T-cell (primary cell): ENCODE results near the gene SLC16A12. TPM values are rescaled to one million over a fixed set of nuclear protein-coding genes. Genes with fewer than 3 reads are reported as not detected.

Experiments
- ATAC-seq, 4 experiments: fragments of 200-7000 bp in 3 of 4; fragments of 150-1000 bp in 1 of 4; cut with Tn5 transposase; replicated peaks in 1 of 4; 1 replicate in 3 of 4; 2 replicates in 1 of 4; pipeline ENCODE4 v1.10.0; 2021; ENCODE audit warnings: moderate library complexity in 3 of 4, mild to moderate bottlenecking in 2 of 4, moderate number of reproducible peaks in 1 of 4
- CTCF ChIA-PET, 2 donors: fragments of 300-600 bp; sonication (Branson Sonifier 250); formaldehyde crosslinking; loops; one replicate each; lab custom pipeline; 2022; ENCODE audit warnings: antibody characterized with exemption in 2 of 2; lab: Charles Lee
- POLR2A ChIA-PET, 2 donors: fragments of 300-600 bp; sonication (Branson Sonifier 250); formaldehyde crosslinking; loops; one replicate each; lab custom pipeline; 2022; ENCODE audit warnings: antibody characterized with exemption in 2 of 2; lab: Charles Lee
- DNase-seq, 35 experiments: peaks; one replicate each; pipeline versions ENCODE4 v3.0.0 to v3.0.0-alpha.2; 2013 to 2023
- H3K27ac ChIP-seq: one replicate; pipeline ENCODE4 v1.5.1; 2013; ENCODE audit warnings: low read length
- H3K27me3 ChIP-seq, 2 experiments: replicated peaks in 1 of 2; 1 replicate in 1 of 2; 2 replicates in 1 of 2; pipeline versions ENCODE4 v1.6.1 to v1.7.0; 2013; ENCODE audit warnings: low read length in 1 of 2, mixed read lengths in 1 of 2; ENCODE audit not compliant: control insufficient read depth in 2 of 2, insufficient read depth in 2 of 2; ENCODE audit errors: extremely low read depth in 1 of 2
- H3K36me3 ChIP-seq, 2 donors: 1 replicate in 1 of 2; 2 replicates in 1 of 2; pipeline versions ENCODE4 v1.6.1 to v1.7.0; 2013; ENCODE audit warnings: low read length in 1 of 2; ENCODE audit not compliant: control insufficient read depth in 2 of 2, insufficient read depth in 1 of 2; ENCODE audit errors: extremely low read depth in 1 of 2
- H3K4me1 ChIP-seq, 2 experiments: 1 replicate in 1 of 2; 2 replicates in 1 of 2; pipeline versions ENCODE4 v1.6.1 to v1.7.0; 2013; ENCODE audit warnings: low read length in 2 of 2, mixed read lengths in 1 of 2; ENCODE audit not compliant: insufficient read depth in 2 of 2, control insufficient read depth in 1 of 2; ENCODE audit errors: extremely low read depth in 1 of 2
- H3K4me3 ChIP-seq, 2 donors: 1 replicate in 1 of 2; 2 replicates in 1 of 2; pipeline versions ENCODE4 v1.5.1 to v1.7.0; 2013; ENCODE audit warnings: mild to moderate bottlenecking in 2 of 2, low read length in 1 of 2, moderate library complexity in 1 of 2; ENCODE audit not compliant: control insufficient read depth in 1 of 2; ENCODE audit errors: extremely low read depth in 1 of 2
- H3K9me3 ChIP-seq: 2 replicates; pipeline ENCODE4 v1.7.0; 2013
- H3K27ac Mint-ChIP-seq, 2 donors: one replicate each; pipeline ENCODE4 v1.8.0; 2020 to 2021; ENCODE audit warnings: mild to moderate bottlenecking in 2 of 2, mixed read lengths in 2 of 2
- H3K27me3 Mint-ChIP-seq, 2 donors: one replicate each; pipeline ENCODE4 v1.8.0; 2021 to 2022; ENCODE audit warnings: mixed read lengths in 2 of 2
- H3K36me3 Mint-ChIP-seq: one replicate; pipeline ENCODE4 v1.8.0; 2021; ENCODE audit warnings: mixed read lengths
- H3K4me1 Mint-ChIP-seq, 3 donors: one replicate each; pipeline ENCODE4 v1.8.0; 2020 to 2022; ENCODE audit warnings: mixed read lengths in 3 of 3, mild to moderate bottlenecking in 1 of 3
- H3K4me3 Mint-ChIP-seq, 3 donors: one replicate each; pipeline ENCODE4 v1.8.0; 2020 to 2022; ENCODE audit warnings: mild to moderate bottlenecking in 3 of 3, mixed read lengths in 3 of 3, moderate library complexity in 3 of 3
- H3K9me3 Mint-ChIP-seq, 3 donors: one replicate each; pipeline ENCODE4 v1.8.0; 2020 to 2022; ENCODE audit warnings: mixed read lengths in 3 of 3
- WGBS: methylation state at CpG from one replicate; pipeline ENCODE4 v1.1.5; 2013; ENCODE audit warnings: missing lambda C conversion rate; ENCODE audit not compliant: insufficient coverage; 5-methylcytosine and 5-hydroxymethylcytosine counted together
- total RNA-seq, 35 experiments: library from RNA in 6 of 35; stranded (reverse) in 6 of 35; fragments of 120-200 nt in 1 of 35; gene quantifications; one replicate each; pipeline versions ENCODE4 v1.2.1 to v1.2.4 and lab custom pipeline; 2013 to 2026

Gene SLC16A12
- total RNA-seq, 5 donors from 2014 or later (not counting 1 experiment from before 2014, with no cell fraction given): not detected

- no peak overlapping the region for H3K27ac Mint-ChIP-seq
- ATAC-seq: no peak
- ChIA-PET POLR2A (no interaction called here), CTCF (interaction anchor here in 1 of 2 donors (0.6 to 0.9 kb wide), 2 partner anchors 14 to 1889 kb away, joined by 3 to 4 read pairs; no protein-coding TSS in a partner anchor)
- no peak overlapping the region for H3K27ac ChIP-seq
- 42% methylated on average over 1 of the region's 5 CpGs for WGBS
- no peaks in the 10 kb centered on the region for H3K36me3 ChIP-seq
- H3K4me1 ChIP-seq: no peaks in the 10 kb centered on the region
- H3K4me1 Mint-ChIP-seq: no peaks in the 10 kb centered on the region
- H3K27me3 ChIP-seq: peaks cover 0 to 8% of the 10 kb centered on the region in 2 experiments
- DNase-seq: no peak
- no peaks in the 10 kb centered on the region for H3K9me3 ChIP-seq
- H3K27me3 Mint-ChIP-seq: peaks cover 13 to 16% of the 10 kb centered on the region in 2 donors
- H3K9me3 Mint-ChIP-seq: no peaks in the 10 kb centered on the region
- no peak overlapping the region for H3K4me3 Mint-ChIP-seq
- no peak overlapping the region for H3K4me3 ChIP-seq
- no peaks in the 10 kb centered on the region for H3K36me3 Mint-ChIP-seq
Measured at GRCh38 chr10:89478739-89479654, 56.4 kb downstream of the SLC16A12 start.

- H3K4me3 Mint-ChIP-seq: no peak overlapping the region
- peaks cover 0 to 7% of the 10 kb centered on the region in 2 experiments for H3K27me3 ChIP-seq
- no peak overlapping the region for H3K4me3 ChIP-seq
- no peaks in the 10 kb centered on the region for H3K4me1 ChIP-seq
- H3K27ac ChIP-seq: no peak overlapping the region
- no peak for DNase-seq
- H3K9me3 Mint-ChIP-seq: no peaks in the 10 kb centered on the region
- H3K36me3 ChIP-seq: no peaks in the 10 kb centered on the region
- ChIA-PET CTCF (interaction anchor here in 1 of 2 donors (0.6 kb wide), 1 partner anchor 1889 kb away, joined by 3 read pairs; no protein-coding TSS in a partner anchor), POLR2A (no interaction called here)
- no peaks in the 10 kb centered on the region for H3K36me3 Mint-ChIP-seq
- H3K27ac Mint-ChIP-seq: no peak overlapping the region
- 53% methylated on average over 2 of the region's 4 CpGs for WGBS
- H3K9me3 ChIP-seq: no peaks in the 10 kb centered on the region
- ATAC-seq: no peak
- H3K4me1 Mint-ChIP-seq: no peaks in the 10 kb centered on the region
- H3K27me3 Mint-ChIP-seq: peaks cover 11 to 17% of the 10 kb centered on the region in 2 donors
Measured at GRCh38 chr10:89478085-89478738, 57.2 kb downstream of the SLC16A12 start.

GRCh38 chr10:89476150-89476549 lies 59.2 kb downstream of the SLC16A12 start:
- Histone ChIP-seq H3K27me3 (peaks cover 0 to 6% of the 10 kb centered on the region in 2 experiments), H3K4me3 (no peak overlapping the region), H3K36me3 (no peaks in the 10 kb centered on the region), H3K9me3 (no peaks in the 10 kb centered on the region), H3K27ac (no peak overlapping the region), H3K4me1 (no peaks in the 10 kb centered on the region)
- Mint-ChIP-seq H3K27me3 (peaks cover 1 to 11% of the 10 kb centered on the region in 2 donors), H3K9me3 (no peaks in the 10 kb centered on the region), H3K4me1 (no peaks in the 10 kb centered on the region), H3K27ac (no peak overlapping the region), H3K4me3 (no peak overlapping the region), H3K36me3 (no peaks in the 10 kb centered on the region)
- DNase-seq (no peak), ATAC-seq (no peak)
- CTCF ChIA-PET: no interaction called here
- POLR2A ChIA-PET: no interaction called here
- WGBS: no CpG with 5 or more reads among the region's 6 CpGs

GRCh38 chr10:89475591-89475998 lies 59.8 kb downstream of the SLC16A12 start:
- no peaks in the 10 kb centered on the region for H3K36me3 Mint-ChIP-seq
- Histone ChIP-seq H3K27me3 (peaks cover 0 to 6% of the 10 kb centered on the region in 2 experiments), H3K36me3 (no peaks in the 10 kb centered on the region), H3K4me3 (no peak overlapping the region), H3K9me3 (no peaks in the 10 kb centered on the region), H3K27ac (no peak overlapping the region), H3K4me1 (no peaks in the 10 kb centered on the region)
- peaks cover 1 to 11% of the 10 kb centered on the region in 2 donors for H3K27me3 Mint-ChIP-seq
- no peaks in the 10 kb centered on the region for H3K9me3 Mint-ChIP-seq
- ChIA-PET CTCF (no interaction called here), POLR2A (no interaction called here)
- no peak overlapping the region for H3K4me3 Mint-ChIP-seq
- no peak for ATAC-seq
- DNase-seq: no peak
- H3K27ac Mint-ChIP-seq: no peak overlapping the region
- peaks cover 0 to 3% (median 0%) of the 10 kb centered on the region in 3 donors for H3K4me1 Mint-ChIP-seq
- WGBS: no CpG with 5 or more reads among the region's 4 CpGs

GRCh38 chr10:89475125-89475524 lies 60.3 kb downstream of the SLC16A12 start:
- no peak overlapping the region for H3K4me3 Mint-ChIP-seq
- peaks cover 0 to 6% of the 10 kb centered on the region in 2 experiments for H3K27me3 ChIP-seq
- no peaks in the 10 kb centered on the region for H3K9me3 Mint-ChIP-seq
- H3K9me3 ChIP-seq: no peaks in the 10 kb centered on the region
- no CpG with 5 or more reads among the region's 2 CpGs for WGBS
- no peak for ATAC-seq
- no peak overlapping the region for H3K4me3 ChIP-seq
- H3K27ac ChIP-seq: no peak overlapping the region
- ChIA-PET CTCF (no interaction called here), POLR2A (no interaction called here)
- no peak overlapping the region for H3K27ac Mint-ChIP-seq
- H3K36me3 Mint-ChIP-seq: no peaks in the 10 kb centered on the region
- no peaks in the 10 kb centered on the region for H3K36me3 ChIP-seq
- peaks cover 0 to 3% (median 0%) of the 10 kb centered on the region in 3 donors for H3K4me1 Mint-ChIP-seq
- no peaks in the 10 kb centered on the region for H3K4me1 ChIP-seq
- no peak for DNase-seq
- H3K27me3 Mint-ChIP-seq: peaks cover 1 to 11% of the 10 kb centered on the region in 2 donors

- ChIA-PET CTCF (interaction anchor here in 1 of 2 donors (0.5 kb wide), 1 partner anchor 46 kb away, joined by 3 read pairs; no protein-coding TSS in a partner anchor), POLR2A (no interaction called here)
- no peaks in the 10 kb centered on the region for H3K9me3 ChIP-seq
- Mint-ChIP-seq H3K4me3 (no peak overlapping the region), H3K27ac (no peak overlapping the region), H3K9me3 (no peaks in the 10 kb centered on the region), H3K36me3 (no peaks in the 10 kb centered on the region), H3K27me3 (peaks cover 0 to 11% of the 10 kb centered on the region in 2 donors), H3K4me1 (peaks cover 0 to 3% (median 0%) of the 10 kb centered on the region in 3 donors)
- H3K4me3 ChIP-seq: no peak overlapping the region
- H3K27me3 ChIP-seq: peaks cover 0 to 6% of the 10 kb centered on the region in 2 experiments
- H3K4me1 ChIP-seq: no peaks in the 10 kb centered on the region
- no peaks in the 10 kb centered on the region for H3K36me3 ChIP-seq
- 60% methylated on average over 1 of the region's 4 CpGs for WGBS
- ATAC-seq (no peak), DNase-seq (no peak)
- H3K27ac ChIP-seq: no peak overlapping the region
Measured at GRCh38 chr10:89474452-89474851, 60.9 kb downstream of the SLC16A12 start.
